K562 (cell line): ENCODE data around the gene STOML3. TPM values are rescaled to one million over a fixed set of nuclear protein-coding genes. Genes with fewer than 3 reads are reported as not detected.

Source experiments
- ATAC-seq: fragments of 200-7000 bp; cut with Tn5 transposase; 3 replicates; pipeline ENCODE4 v1.9.1; 2020; ENCODE audit warnings: moderate library complexity
- BruUV-seq: library from RNA; stranded (reverse); fragments of 400-500 nt; replicated peaks from 2 replicates; lab custom pipeline; 2021; lab: Mats Ljungman, UMichigan
- CTCF ChIA-PET: fragments of 300-600 bp; formaldehyde crosslinking; extraction: SDS; loops from one replicate; lab custom pipeline; 2021; ENCODE audit warnings: low intra/inter-chr PET ratio; lab: Yijun Ruan, JAX
- POLR2A ChIA-PET: fragments of 300-600, 350-650 bp; sonication (Branson Sonifier 250); formaldehyde crosslinking; extraction: SDS; loops from one replicate; lab custom pipeline; 2021; ENCODE audit warnings: antibody characterized with exemption, inconsistent platforms; lab: Yijun Ruan, JAX
- DNase-seq, 4 experiments: peaks; one replicate each; pipeline versions ENCODE4 v3.0.0 to v3.0.0-alpha.2; 2011 to 2018; ENCODE audit warnings: low spot score in 3 of 4, mixed read lengths in 3 of 4; ENCODE audit errors: extremely low read depth in 1 of 4
- FAIRE-seq: peaks from 2 replicates; lab custom pipeline; 2011; peaks lifted over from hg19 to GRCh38; lab: Jason Lieb, UNC
- H2AFZ ChIP-seq: 2 replicates; pipeline ENCODE4 v1.6.0; 2011; ENCODE audit warnings: low read depth, low read length, control low read depth, inconsistent platforms
- H3K27ac ChIP-seq: fragments of 200-600 bp; 3 replicates; pipeline ENCODE4 v1.8.0; 2011; ENCODE audit warnings: low read depth, mild to moderate bottlenecking, control low read depth, inconsistent platforms, low read length, moderate library complexity, mixed read lengths; ENCODE audit errors: extremely low read depth
- H3K27me3 ChIP-seq, 2 experiments: fragments of 300-600 bp in 1 of 2; 2 replicates in 1 of 2; 3 replicates in 1 of 2; pipeline versions ENCODE4 v1.6.0 to v1.8.0; 2011; ENCODE audit warnings: inconsistent platforms in 2 of 2, low read length in 2 of 2, mild to moderate bottlenecking in 1 of 2, mixed read lengths in 1 of 2, moderate library complexity in 1 of 2; ENCODE audit not compliant: control insufficient read depth in 2 of 2, insufficient read depth in 2 of 2
- H3K36me3 ChIP-seq: fragments of 300-600 bp; 3 replicates; pipeline ENCODE4 v1.8.0; 2011; ENCODE audit warnings: mild to moderate bottlenecking, low read length, inconsistent platforms; ENCODE audit not compliant: control insufficient read depth, insufficient read depth
- H3K4me1 ChIP-seq, 2 experiments: fragments of 200-600 bp in 1 of 2; replicated peaks in 1 of 2; 2 replicates in 1 of 2; 3 replicates in 1 of 2; pipeline versions ENCODE4 v1.5.1 to v1.8.0; 2011; ENCODE audit warnings: inconsistent platforms in 2 of 2, low read length in 2 of 2, mild to moderate bottlenecking in 1 of 2, mixed read lengths in 1 of 2, moderate library complexity in 1 of 2; ENCODE audit not compliant: control insufficient read depth in 2 of 2, insufficient read depth in 2 of 2
- H3K4me2 ChIP-seq: 2 replicates; pipeline ENCODE4 v1.6.1; 2011; ENCODE audit warnings: low read length, control low read depth, inconsistent platforms, mixed read lengths; ENCODE audit not compliant: insufficient read depth
- H3K4me3 ChIP-seq: fragments of 200-600 bp; sonication (generic), shearing (Covaris generic); 2 replicates; pipeline ENCODE4 v1.5.1; 2016; ENCODE audit warnings: control low read depth, inconsistent platforms
- H3K79me2 ChIP-seq: fragments of 200-600 bp; 3 replicates; pipeline ENCODE4 v1.8.0; 2011; ENCODE audit warnings: low read length, inconsistent platforms; ENCODE audit not compliant: control insufficient read depth, insufficient read depth
- H3K9ac ChIP-seq, 2 experiments: 2 replicates each; pipeline versions ENCODE4 v1.6.0 to v1.6.1; 2011; ENCODE audit warnings: low read depth in 2 of 2, low read length in 2 of 2, control low read depth in 1 of 2, inconsistent platforms in 1 of 2, mild to moderate bottlenecking in 1 of 2, mixed read lengths in 1 of 2; ENCODE audit not compliant: insufficient read depth in 1 of 2
- H3K9me1 ChIP-seq: one replicate; pipeline ENCODE4 v1.6.0; 2011; ENCODE audit warnings: inconsistent platforms, mild to moderate bottlenecking, low read length, moderate library complexity; ENCODE audit not compliant: control insufficient read depth, insufficient read depth
- H3K9me3 ChIP-seq: replicated peaks from 2 replicates; pipeline ENCODE4 v1.5.1; 2011; ENCODE audit warnings: low read depth, low read length, inconsistent platforms; ENCODE audit not compliant: control insufficient read depth, insufficient read depth
- H4K20me1 ChIP-seq: replicated peaks from 2 replicates; pipeline ENCODE4 v1.6.1; 2011; ENCODE audit warnings: low read length, inconsistent platforms, mixed read lengths; ENCODE audit not compliant: control insufficient read depth, insufficient read depth
- CBX5 ChIP-seq: IDR thresholded peaks from 2 replicates; pipeline ENCODE4 v1.6.1; 2014; ENCODE audit warnings: low read depth, borderline replicate concordance
- ETV5 ChIP-seq: sonication (generic); formaldehyde crosslinking; IDR thresholded peaks from 2 replicates; pipeline ENCODE4 v1.4.0; 2020; ENCODE audit warnings: low read depth, mild to moderate bottlenecking, missing genetic modification reagents
- MECOM ChIP-seq: fragments of 250-450 bp; sonication (Bioruptor Pico); IDR thresholded peaks from 2 replicates; pipeline ENCODE4 v1.8.0; 2022; ENCODE audit warnings: inconsistent platforms
- MTA2 ChIP-seq: fragments of 450-650 bp; IDR thresholded peaks from 2 replicates; pipeline ENCODE4 v1.6.1; 2016; ENCODE audit warnings: low read depth
- PCBP2 ChIP-seq: fragments of 200-400 bp; formaldehyde crosslinking; IDR thresholded peaks from 2 replicates; pipeline ENCODE4 v1.6.1; 2018; ENCODE audit warnings: low read length, low read depth, mild to moderate bottlenecking, moderate library complexity; ENCODE audit not compliant: poor library complexity, severe bottlenecking
- PHF21A ChIP-seq: fragments of 450-650 bp; IDR thresholded peaks from 2 replicates; pipeline ENCODE4 v1.6.1; 2017; ENCODE audit warnings: low read depth, borderline replicate concordance
- RFX5 ChIP-seq: IDR thresholded peaks from 2 replicates; pipeline ENCODE4 v1.6.1; 2011; ENCODE audit warnings: low read depth, mild to moderate bottlenecking, improper control_type of control experiment, low read length
- TGIF2 ChIP-seq: sonication (generic); formaldehyde crosslinking; IDR thresholded peaks from 2 replicates; pipeline ENCODE4 v1.8.1; 2022; ENCODE audit warnings: mild to moderate bottlenecking, missing genetic modification reagents, moderate library complexity
- YY1 ChIP-seq, 3 experiments: IDR thresholded peaks; 2 replicates each; pipeline ENCODE4 v1.6.1; 2011; ENCODE audit warnings: low read length in 2 of 3, mild to moderate bottlenecking in 2 of 3, moderate library complexity in 2 of 3, borderline replicate concordance in 1 of 3, control low read depth in 1 of 3, low read depth in 1 of 3; ENCODE audit not compliant: insufficient read depth in 3 of 3, insufficient replicate concordance in 2 of 3, control insufficient read depth in 1 of 3, insufficient read length in 1 of 3; ENCODE audit errors: extremely low read depth in 1 of 3
- ZNF232 ChIP-seq: sonication (generic); formaldehyde crosslinking; IDR thresholded peaks from 2 replicates; pipeline ENCODE4 v1.8.0; 2022; ENCODE audit warnings: mild to moderate bottlenecking, missing genetic modification reagents
- ZNF586 ChIP-seq: fragments of 450-650 bp; formaldehyde crosslinking; conservative IDR thresholded peaks from 2 replicates; pipeline ENCODE4 v1.4.0; 2020; ENCODE audit warnings: mild to moderate bottlenecking, moderate library complexity
- ZNF766 ChIP-seq: fragments of 200-800 bp; sonication (Bioruptor generic); conservative IDR thresholded peaks from 2 replicates; pipeline ENCODE4 v1.6.1; 2016; ENCODE audit warnings: missing genetic modification characterization, missing compliant biosample characterization
- ZSCAN29 ChIP-seq: fragments of 450-650 bp; IDR thresholded peaks from 2 replicates; pipeline ENCODE4 v1.6.1; 2017
- WGBS: fragments of 100-300 bp; shearing (Covaris generic); methylation state at CpG from one replicate; pipeline ENCODE4 v1.1.6; 2016; ENCODE audit warnings: low coverage, mixed read lengths; ENCODE audit not compliant: insufficient coverage; ENCODE audit errors: missing lambda C conversion rate; 5-methylcytosine and 5-hydroxymethylcytosine counted together
- in situ Hi-C: fragments of 300-500 bp; cut with MboI; formaldehyde crosslinking; loops from 4 replicates; pipeline ENCODE4 v1.15.0; 2018; ENCODE audit warnings: inconsistent platforms, mixed read lengths
- intact Hi-C: fragments of 100-400 bp; cut with micrococcal nuclease; formaldehyde crosslinking; loops from 2 replicates; pipeline ENCODE4 v1.14.2; 2022
- polyA plus RNA-seq, 8 experiments: library from polyadenylated mRNA; depleted of rRNA in 4 of 8; stranded (reverse) in 5 of 8; unstranded in 3 of 8; fragments of >200 nt; fragmentation: Nextera tagmentation in 2 of 8; fragmentation: Illumina TruSeq in 1 of 8; extraction: Ambion mirVana in 2 of 8; extraction: Trizol in 1 of 8; gene quantifications; 2 replicates each; pipeline versions ENCODE4 v1.2.1 to v1.2.3, GENCODE V29; 2011 to 2014; ENCODE audit warnings: inconsistent platforms in 1 of 8, missing spikeins in 1 of 8
- total RNA-seq, 7 experiments: library from RNA; depleted of rRNA in 6 of 7; stranded (reverse); fragments of >200 nt in 6 of 7; fragmentation: Illumina TruSeq in 2 of 7; extraction: Trizol in 2 of 7; gene quantifications; 2 replicates each; pipeline versions ENCODE4 v1.2.1 to v1.2.3, GENCODE V29; 2011 to 2021; ENCODE audit warnings: low replicate concordance in 1 of 7
- TF ChIP-seq, protein P1 (sequence below): fragments of 450-650 bp; IDR thresholded peaks from 2 replicates; pipeline ENCODE4 v1.6.1; 2016; ENCODE audit warnings: borderline replicate concordance
- TF ChIP-seq, protein P2 (sequence below): fragments of 450-650 bp; IDR thresholded peaks from 2 replicates; pipeline ENCODE4 v1.6.1; 2017; ENCODE audit warnings: antibody characterized with exemption

STOML3 gene
- total and polyA plus RNA-seq, 9 of the 15 experiments (the other 6 are each of a cell fraction or from before 2014, with no cell fraction given), result 0.04 TPM; not detected in 8

DNA sequence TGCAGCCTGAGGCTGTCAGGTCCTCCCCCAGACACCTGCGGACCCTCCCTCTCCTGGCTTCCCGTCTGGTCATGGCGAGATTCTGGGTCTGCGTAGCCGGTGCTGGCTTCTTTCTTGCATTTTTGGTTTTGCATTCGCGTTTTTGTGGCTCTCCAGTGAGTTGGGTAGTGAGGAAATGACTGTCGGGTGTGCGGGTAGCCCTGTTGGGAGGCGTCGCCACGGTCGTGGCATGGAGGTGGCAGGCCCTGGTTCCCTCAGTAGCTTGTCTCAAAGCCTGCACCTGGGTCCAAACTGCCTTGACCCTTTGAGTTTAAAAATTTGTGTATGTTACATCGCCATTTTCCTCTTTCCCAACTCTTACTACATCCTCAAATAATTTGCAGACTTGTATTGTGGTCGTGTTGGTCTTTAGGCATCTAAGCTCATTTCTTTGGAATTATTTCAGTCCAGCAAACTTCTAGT, 48.0 kb upstream of the STOML3 start (continued):
- TF ChIP-seq, protein P1, sequence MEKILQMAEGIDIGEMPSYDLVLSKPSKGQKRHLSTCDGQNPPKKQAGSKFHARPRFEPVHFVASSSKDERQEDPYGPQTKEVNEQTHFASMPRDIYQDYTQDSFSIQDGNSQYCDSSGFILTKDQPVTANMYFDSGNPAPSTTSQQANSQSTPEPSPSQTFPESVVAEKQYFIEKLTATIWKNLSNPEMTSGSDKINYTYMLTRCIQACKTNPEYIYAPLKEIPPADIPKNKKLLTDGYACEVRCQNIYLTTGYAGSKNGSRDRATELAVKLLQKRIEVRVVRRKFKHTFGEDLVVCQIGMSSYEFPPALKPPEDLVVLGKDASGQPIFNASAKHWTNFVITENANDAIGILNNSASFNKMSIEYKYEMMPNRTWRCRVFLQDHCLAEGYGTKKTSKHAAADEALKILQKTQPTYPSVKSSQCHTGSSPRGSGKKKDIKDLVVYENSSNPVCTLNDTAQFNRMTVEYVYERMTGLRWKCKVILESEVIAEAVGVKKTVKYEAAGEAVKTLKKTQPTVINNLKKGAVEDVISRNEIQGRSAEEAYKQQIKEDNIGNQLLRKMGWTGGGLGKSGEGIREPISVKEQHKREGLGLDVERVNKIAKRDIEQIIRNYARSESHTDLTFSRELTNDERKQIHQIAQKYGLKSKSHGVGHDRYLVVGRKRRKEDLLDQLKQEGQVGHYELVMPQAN, result peak; percentile 60; the same call in 1 of the 2 replicates
- no peak for TF ChIP-seq RFX5
- no peak for TF ChIP-seq CBX5
- TF ChIP-seq ZNF232 (CRISPR knock-in tag), result 0 out of 2 replicates have a peak, but pooled peaks have one; percentile 35
- TF ChIP-seq ZSCAN29, result peak; percentile 81
- TF ChIP-seq, all 486 proteins: peak for 13

DNA sequence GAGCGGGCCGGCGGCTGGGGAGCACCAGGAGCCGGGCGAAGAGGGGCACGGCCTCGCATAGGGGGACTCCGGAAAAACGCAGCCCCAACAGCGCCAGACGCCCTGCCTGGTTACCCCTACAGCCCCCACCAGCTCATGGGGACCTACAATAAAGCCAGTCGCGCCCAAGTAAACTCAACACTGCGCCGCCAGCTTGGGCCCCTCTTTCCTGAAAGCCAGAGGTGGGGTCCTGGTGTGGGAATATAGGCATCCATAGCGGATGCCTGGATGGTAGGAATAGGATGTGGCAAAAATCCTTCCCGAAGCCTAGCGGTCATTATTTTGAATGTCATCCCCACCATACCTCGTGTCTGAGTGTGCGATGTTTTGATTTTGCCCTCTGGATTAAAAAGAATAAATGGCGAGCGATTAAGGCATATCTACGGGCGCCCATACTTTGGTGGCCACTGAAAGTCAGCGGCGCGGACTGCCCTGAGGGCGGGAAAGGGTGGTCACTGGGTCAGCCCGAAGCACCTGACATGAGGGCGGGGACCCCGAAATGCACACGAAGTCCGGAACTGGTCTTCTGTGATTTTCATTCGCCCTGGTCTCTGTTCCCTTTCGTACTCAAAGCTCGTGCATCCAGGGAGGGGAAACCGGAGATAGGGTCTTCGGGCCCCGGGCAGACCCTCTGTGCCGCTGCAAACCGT, 47.4 kb upstream of the STOML3 start, which contains the start of the genes NHLRC3 and PROSER1:
Gene NHLRC3 (plus strand): TSS at position 577 of the 689 bp plus-strand sequence. CDS start 184 bp downstream, outside the sequence.
Gene PROSER1 (minus strand): TSS at position 210 of the 689 bp plus-strand sequence. CDS start 847 bp downstream, outside the sequence.
- Histone ChIP-seq H3K36me3 (peaks cover 10% of the 10 kb centered on the region; the same call in 2 of the 3 replicates), H3K4me3 (peak within 1 kb of the TSS; percentile 87), H3K27ac (peak within 1 kb of the TSS; percentile 83), H2AFZ (peak within 1 kb of the TSS; percentile 99), H3K9me3 (no peaks in the 10 kb centered on the region), H3K9ac (peak within 1 kb of the TSS; percentile 82 to 96), H3K27me3 (no peaks in the 10 kb centered on the region), H3K4me1 (peaks cover 7 to 11% of the 10 kb centered on the region in 2 experiments; a peak in 4 of 5 replicates), H3K9me1 (no peaks in the 10 kb centered on the region), H4K20me1 (peaks cover 9% of the 10 kb centered on the region; the same call in 1 of the 2 replicates), H3K79me2 (peaks cover 72% of the 10 kb centered on the region), H3K4me2 (peak within 1 kb of the TSS; percentile 87)
- FAIRE-seq (peak; percentile 96), DNase-seq (peak; percentile 59 to 86 (median 67)), ATAC-seq (peak; percentile 81)
- CTCF ChIA-PET, result no interaction called here
- POLR2A ChIA-PET, result interaction anchor here (0.6 to 1.6 kb wide), 8 partner anchors 8 to 132 kb away, joined by 3 to 4 read pairs (median 3); no protein-coding TSS in a partner anchor
- intact Hi-C loops, result no loop called here
- in situ Hi-C loops, result no loop called here
- WGBS, result under 1% methylated on average over 26 of the region's 41 CpGs
- no TSS peak for BruUV-seq
- no peak for TF ChIP-seq ZNF586 (CRISPR knock-in tag)
- no peak for TF ChIP-seq ZNF766 (CRISPR knock-in tag)
- TF ChIP-seq YY1 (IDR thresholded peaks at IDR 0.05; ENCODE audit: borderline replicate concordance in 1 of 3, control insufficient read depth in 1 of 3, extremely low read depth in 1 of 3, insufficient read depth in 3 of 3, insufficient read length in 1 of 3, insufficient replicate concordance in 2 of 3, low read depth in 1 of 3, low read length in 2 of 3), result peak in 1 of 3 experiments; percentile 30
- TF ChIP-seq PCBP2, result no peak
- TF ChIP-seq PHF21A, result no peak
- TF ChIP-seq, protein P2, sequence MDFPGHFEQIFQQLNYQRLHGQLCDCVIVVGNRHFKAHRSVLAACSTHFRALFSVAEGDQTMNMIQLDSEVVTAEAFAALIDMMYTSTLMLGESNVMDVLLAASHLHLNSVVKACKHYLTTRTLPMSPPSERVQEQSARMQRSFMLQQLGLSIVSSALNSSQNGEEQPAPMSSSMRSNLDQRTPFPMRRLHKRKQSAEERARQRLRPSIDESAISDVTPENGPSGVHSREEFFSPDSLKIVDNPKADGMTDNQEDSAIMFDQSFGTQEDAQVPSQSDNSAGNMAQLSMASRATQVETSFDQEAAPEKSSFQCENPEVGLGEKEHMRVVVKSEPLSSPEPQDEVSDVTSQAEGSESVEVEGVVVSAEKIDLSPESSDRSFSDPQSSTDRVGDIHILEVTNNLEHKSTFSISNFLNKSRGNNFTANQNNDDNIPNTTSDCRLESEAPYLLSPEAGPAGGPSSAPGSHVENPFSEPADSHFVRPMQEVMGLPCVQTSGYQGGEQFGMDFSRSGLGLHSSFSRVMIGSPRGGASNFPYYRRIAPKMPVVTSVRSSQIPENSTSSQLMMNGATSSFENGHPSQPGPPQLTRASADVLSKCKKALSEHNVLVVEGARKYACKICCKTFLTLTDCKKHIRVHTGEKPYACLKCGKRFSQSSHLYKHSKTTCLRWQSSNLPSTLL, result no peak
- no peak for TF ChIP-seq TGIF2 (CRISPR knock-in tag)
- no peak for TF ChIP-seq MTA2
- no peak for TF ChIP-seq MECOM (CRISPR knock-in tag)
- TF ChIP-seq ETV5, result peak; percentile 22; the same call in 1 of the 2 replicates
